ELF-1 (cell line): ENCODE results near the gene NDUFS8.
A peak's percentile ranks its signal among the peaks of the same experiment; 100 is the strongest.
"Not testable (repeated sequence)": the region's sequence is repeated elsewhere in the genome, so short reads cannot be mapped to it uniquely, and the experiment has no call there.

Experiments used
- DNase-seq: peaks from one replicate; pipeline ENCODE4 v3.0.0-alpha.2; 2016; ENCODE audit warnings: low read depth, low spot score

NDUFS8 gene

GRCh38 chr11:68030318-68031143, at the start of gene NDUFS8:
TSS of gene NDUFS8 (plus strand) at chr11:68030681. CDS start at chr11:68032152, 1,471 bp downstream.
- peak; percentile 100 for DNase-seq

GRCh38 chr11:67981226-67981625, 49.3 kb upstream of the NDUFS8 start:
- not testable (repeated sequence) for DNase-seq

DNA sequence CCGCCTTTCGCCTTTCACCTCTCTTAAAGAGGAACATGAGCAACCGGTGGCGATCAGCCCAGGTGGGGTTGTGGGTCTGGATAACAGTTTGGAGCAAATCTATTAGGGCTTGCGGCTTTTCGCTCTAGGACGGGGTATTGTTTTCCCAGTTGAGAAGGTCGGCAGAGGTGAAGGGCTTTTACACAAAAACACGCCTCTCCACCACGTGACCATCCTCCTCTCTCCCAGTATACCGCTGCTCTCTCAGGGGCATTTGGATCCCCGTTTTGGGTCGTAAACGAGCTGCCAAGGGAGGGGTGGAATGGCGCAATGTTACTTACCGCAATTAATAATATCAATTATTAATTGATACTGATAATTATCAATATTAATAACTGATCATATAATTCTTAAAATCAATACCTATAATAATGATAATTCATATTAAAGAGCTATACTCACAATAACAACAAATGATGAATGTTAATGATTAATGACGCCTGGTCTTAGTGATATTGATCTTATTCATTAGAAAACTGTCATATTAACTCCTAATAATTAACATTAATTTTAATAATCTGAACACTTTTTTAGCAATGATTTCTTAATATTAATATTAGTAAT, 48.1 kb upstream of the NDUFS8 start:
- DNase-seq, result not testable (repeated sequence)

- DNase-seq, result no peak
These were observed 46.5 kb upstream of the NDUFS8 start for GRCh38 chr11:67983951-67984350.

- DNase-seq, result not testable (repeated sequence)
These were observed 45.2 kb upstream of the NDUFS8 start for GRCh38 chr11:67985302-67985701.

DNA sequence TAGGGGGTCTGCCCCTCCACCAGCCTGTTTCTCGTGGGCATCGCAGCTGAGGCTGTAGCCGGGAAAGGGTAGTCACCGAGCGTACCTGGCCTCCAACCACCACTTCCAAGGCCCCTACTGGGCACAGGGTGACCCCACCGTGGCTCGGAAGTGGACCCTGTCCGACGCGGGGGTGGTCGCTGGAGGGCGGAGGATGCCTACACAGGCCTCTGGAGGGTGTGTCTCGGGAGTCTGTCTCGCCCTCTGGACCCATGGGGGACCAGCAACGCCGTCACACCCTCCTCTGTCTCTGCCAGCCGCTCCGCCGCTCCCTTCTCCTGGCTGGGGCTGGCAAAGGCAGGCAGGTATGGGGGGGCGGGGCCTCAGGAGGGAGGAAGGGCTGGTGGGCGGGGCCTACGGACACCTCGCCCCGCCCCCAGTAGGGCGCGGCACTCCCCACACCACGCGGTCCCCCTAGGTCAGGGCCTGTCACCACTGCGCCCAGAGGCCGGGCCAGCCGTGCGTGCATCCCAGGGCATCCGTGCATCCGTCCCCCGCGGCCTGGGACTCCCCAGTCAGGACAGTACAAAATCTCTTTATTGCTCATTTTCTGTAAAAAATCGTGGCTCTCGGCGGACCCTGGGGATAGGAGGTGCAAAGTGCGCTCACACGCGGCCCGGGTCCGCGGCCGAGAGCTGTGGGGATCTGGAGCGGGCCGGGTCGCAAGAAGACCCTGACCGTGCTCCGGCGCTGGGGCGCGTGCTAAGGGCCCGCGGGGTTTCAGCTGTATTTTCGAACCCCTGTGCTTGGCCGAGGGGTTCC, 39.7 kb upstream of the NDUFS8 start:
- DNase-seq, result peak; percentile 71

GRCh38 chr11:67991347-67992121, 38.9 kb upstream of the NDUFS8 start:
- peak; percentile 15 for DNase-seq

- peak; percentile 90 for DNase-seq
These were observed 36.7 kb upstream of the NDUFS8 start for GRCh38 chr11:67993821-67994220.

DNA sequence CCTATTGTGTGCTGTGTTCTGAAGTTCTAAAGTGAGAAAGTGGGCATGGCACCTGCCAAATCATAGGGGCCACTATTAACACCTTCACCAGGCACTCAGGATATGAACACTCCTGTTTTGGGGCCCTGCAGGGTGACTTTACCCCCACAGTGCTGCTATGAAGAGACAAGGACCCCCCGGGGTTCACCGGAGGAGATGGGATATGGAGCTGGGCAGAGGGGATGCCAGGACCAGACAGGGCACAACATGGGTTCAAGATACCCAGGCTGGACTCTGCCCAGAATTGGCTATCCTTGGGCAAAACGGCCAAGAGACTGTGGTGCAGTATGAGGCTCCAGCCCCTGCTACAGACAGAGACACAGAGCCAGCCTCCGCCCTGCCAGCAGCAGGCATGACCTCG, 36.1 kb upstream of the NDUFS8 start:
- DNase-seq, result not testable (repeated sequence)

DNA sequence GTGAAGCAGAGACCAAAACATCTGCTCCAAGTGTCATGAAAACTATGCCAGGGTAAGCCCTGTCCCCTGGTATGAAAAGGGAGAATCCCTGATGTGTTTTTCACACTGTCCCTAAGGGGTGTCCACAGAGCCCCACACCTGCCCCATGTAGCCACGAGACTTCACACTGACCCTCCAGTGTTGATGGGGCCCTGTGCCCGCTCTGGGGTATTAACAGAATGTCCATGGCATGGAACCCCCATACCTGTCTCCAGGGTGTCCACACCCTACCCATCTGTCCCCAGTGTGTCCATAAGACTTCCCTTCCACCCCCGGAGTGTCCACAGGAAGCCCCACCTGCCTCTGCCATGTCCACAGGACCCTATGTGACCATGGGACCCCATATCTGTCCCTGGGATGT, 35.4 kb upstream of the NDUFS8 start:
- DNase-seq, result not testable (repeated sequence)

- DNase-seq, result not testable (repeated sequence)
These were observed 34.9 kb upstream of the NDUFS8 start for GRCh38 chr11:67995579-67995978.

- no peak for DNase-seq
These were observed 34.4 kb upstream of the NDUFS8 start for GRCh38 chr11:67996051-67996450.

DNA sequence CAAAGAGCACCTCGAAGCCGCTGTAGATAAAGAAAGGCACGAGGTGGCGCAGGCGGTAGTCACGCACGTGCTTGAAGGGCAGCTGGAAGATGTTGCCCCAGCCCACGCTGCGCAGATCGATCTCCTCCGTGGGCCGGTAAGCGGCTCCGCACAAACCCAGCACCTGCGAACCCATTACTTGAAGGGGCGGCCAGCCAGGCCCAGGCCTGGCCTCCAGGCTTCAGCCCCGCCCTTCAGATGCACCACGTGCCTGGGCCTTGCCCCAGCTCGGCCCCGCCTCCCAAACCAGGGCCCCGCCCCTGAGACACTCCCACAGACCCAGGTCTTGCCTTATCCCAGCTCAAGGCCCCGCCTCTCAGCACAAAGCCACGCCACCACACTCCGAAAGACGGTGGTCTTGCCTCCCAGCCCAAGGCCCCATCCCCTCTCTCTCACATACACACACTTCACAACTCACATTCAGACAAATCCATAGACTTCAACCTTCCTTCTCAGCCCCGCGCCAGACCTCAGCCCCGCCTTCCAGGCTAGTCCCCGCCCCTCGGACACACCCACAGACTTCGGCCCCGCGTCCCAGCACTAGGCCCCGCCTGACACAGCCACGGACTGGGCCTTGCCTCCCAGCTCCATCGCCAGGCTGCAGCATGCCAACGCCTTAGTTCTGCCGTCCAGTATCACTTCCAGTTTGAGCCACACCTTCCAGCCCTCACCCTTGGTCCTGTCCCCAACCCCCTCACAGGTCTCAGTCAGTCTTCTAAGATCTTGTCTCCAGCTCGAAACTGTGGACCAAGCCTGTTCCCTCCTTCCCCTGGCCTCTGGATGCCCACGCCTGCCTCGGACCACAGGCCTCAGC, 33.6 kb upstream of the NDUFS8 start:
- peak; percentile 95 for DNase-seq

- no peak for DNase-seq
These were observed 33.0 kb upstream of the NDUFS8 start for GRCh38 chr11:67997475-67997921.

GRCh38 chr11:67998150-67999045, 32.1 kb upstream of the NDUFS8 start:
- peak; percentile 1 for DNase-seq

- DNase-seq, result no peak
These were observed 31.3 kb upstream of the NDUFS8 start for GRCh38 chr11:67999201-67999629.

DNA sequence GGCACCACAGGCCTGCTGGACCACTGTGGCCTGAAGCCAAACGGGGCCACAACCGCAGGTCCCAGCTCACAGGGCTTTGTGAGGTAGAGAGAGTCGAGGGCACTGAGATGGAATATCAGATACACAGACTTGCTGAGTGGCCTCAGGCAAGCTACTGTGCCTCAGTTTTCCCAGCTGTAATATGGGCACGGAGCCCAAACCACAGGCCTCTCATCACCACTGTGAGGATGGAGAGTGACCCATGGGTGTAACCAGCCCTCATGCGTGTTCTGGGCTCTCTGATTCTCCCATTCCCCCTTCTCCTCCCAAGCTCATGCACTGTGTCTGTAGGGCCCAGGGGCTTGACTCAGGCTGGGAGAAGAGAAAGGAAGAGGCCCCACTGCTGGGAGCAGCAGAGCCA, 30.8 kb upstream of the NDUFS8 start:
- no peak for DNase-seq

- DNase-seq, result no peak
These were observed 27.9 kb upstream of the NDUFS8 start for GRCh38 chr11:68002575-68002937.
